Measurements from ENCODE around the gene LY6G5B. TPM values are rescaled to one million over a fixed set of nuclear protein-coding genes. Genes with fewer than 3 reads are reported as not detected.

The LY6G5B gene
- total RNA-seq, 1 donor from 2014 or later = 2.8 TPM

DNA sequence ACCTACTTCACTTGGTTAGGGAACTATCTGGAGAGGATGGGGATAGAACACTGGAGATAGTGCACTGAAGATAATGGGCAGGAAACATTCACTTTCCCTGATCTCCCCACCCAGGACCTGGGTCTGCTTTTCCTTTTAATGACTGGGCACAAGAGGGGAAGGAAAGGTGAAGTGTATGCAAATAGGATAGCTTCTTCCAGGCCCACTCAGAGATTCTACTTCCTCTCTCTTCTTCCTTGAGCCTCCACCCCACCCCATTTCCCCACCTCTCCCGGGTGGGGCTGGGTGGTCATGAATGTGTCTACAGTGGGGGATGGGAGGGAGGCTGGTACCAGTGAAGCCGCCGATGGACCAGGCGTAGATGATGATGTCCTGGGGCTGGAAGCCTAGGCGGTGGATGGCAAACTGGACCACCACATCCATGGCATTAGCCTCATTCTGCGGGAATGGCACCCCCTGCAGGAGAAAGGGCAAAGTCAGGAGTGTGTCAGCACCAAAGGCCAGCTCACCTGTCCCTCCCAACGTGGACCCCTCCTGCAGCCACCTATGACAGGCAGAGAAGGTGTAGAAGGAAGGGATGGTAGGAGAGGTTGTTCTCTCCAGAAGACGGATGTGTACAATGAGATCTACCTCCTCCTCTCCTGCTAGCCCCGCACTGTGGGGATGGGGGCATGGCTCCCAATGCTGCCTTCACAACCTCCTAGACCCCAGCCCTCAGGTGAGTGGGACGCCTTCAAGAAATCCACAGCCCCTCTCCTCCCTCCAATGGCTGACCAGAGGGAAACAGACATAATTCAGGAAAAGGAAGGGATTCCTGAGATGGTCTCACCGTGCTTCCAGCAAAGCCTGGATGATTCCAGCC, 19.7 kb downstream of the LY6G5B start:
- Mint-ChIP-seq H3K9me3 (no peaks in the 10 kb centered on the region), H3K4me3 (no peak overlapping the region), H3K27me3 (ENCODE audit: insufficient read depth, low read depth) (peaks cover 2% of the 10 kb centered on the region), H3K27ac (peak overlapping the region; percentile 34), H3K4me1 (peaks cover 3% of the 10 kb centered on the region), H3K36me3 (peaks cover 43% of the 10 kb centered on the region)
- Histone ChIP-seq H3K4me1 (no peaks in the 10 kb centered on the region), H3K4me3 (no peak overlapping the region), H3K79me2 (ENCODE audit: low read depth) (no peaks in the 10 kb centered on the region), H2AFZ (replicated peaks) (no peak overlapping the region), H3F3A (ENCODE audit: low read depth) (peaks cover 5% of the 10 kb centered on the region), H4K20me1 (ENCODE audit: low read depth) (peaks cover 3% of the 10 kb centered on the region), H3K4me2 (no peak overlapping the region), H3K9me3 (ENCODE audit: low read depth) (no peaks in the 10 kb centered on the region), H3K9ac (no peak overlapping the region), H3K27me3 (no peaks in the 10 kb centered on the region), H3K36me3 (no peaks in the 10 kb centered on the region), H3K27ac (no peak overlapping the region)
- no peak for TF ChIP-seq EZH2phosphoT487 (IDR thresholded peaks at IDR 0.05)
- TF ChIP-seq, protein P1, sequence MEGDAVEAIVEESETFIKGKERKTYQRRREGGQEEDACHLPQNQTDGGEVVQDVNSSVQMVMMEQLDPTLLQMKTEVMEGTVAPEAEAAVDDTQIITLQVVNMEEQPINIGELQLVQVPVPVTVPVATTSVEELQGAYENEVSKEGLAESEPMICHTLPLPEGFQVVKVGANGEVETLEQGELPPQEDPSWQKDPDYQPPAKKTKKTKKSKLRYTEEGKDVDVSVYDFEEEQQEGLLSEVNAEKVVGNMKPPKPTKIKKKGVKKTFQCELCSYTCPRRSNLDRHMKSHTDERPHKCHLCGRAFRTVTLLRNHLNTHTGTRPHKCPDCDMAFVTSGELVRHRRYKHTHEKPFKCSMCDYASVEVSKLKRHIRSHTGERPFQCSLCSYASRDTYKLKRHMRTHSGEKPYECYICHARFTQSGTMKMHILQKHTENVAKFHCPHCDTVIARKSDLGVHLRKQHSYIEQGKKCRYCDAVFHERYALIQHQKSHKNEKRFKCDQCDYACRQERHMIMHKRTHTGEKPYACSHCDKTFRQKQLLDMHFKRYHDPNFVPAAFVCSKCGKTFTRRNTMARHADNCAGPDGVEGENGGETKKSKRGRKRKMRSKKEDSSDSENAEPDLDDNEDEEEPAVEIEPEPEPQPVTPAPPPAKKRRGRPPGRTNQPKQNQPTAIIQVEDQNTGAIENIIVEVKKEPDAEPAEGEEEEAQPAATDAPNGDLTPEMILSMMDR (IDR thresholded peaks at IDR 0.05) = peak; percentile 50
- no peak for DNase-seq (ENCODE audit: low spot score)

DNA sequence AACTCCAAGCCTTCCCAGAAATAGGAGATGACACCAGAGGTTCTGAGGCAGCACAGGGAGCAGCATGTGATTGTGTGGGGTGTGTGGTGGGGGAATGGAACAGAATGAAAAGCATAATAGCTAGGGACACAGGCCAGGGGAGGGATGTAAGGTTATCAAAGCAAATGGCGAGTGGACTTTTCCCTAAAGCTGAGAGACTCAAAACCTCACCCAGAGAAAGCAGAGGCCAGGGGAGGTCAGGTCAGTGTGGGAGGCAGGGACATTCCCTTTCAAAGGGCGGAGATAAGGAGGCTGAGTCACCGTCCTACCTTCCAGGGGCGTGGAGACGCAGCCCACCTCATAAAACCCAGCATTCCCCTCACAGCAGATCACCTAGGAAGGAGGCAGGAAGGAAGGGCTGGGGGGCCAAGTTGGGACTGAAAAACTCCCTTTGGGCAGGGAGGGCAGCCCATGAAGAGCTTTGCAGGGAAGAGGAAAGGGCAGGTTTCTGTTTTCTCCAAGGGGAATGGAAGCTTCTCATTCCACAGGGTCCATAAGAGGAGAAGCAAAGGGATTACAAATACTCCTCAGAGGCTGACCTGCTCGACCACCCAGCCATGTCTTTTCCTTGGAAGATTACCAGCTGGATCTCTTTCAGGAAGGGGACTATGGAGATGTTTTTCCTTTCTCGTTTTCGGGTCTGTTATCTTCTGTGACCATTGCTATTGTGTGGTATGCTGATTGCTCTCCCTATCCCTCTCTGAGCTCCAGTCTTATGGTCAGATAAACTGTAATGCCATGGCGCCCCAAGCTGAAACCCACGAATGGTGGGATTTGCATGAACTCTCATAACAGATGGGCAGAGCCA, 20.7 kb downstream of the LY6G5B start:
- no peak overlapping the region for H3K4me2 ChIP-seq
- no peak for DNase-seq (ENCODE audit: low spot score)
- no peak overlapping the region for H3K27ac ChIP-seq
- H3K27me3 ChIP-seq = no peaks in the 10 kb centered on the region
- peaks cover 3% of the 10 kb centered on the region for H4K20me1 ChIP-seq (ENCODE audit: low read depth)
- H3K9ac ChIP-seq = no peak overlapping the region
- TF ChIP-seq, protein P1 (IDR thresholded peaks at IDR 0.05) = no peak
- no peak for TF ChIP-seq EZH2 (IDR thresholded peaks at IDR 0.05)
- no peak for TF ChIP-seq EZH2phosphoT487 (IDR thresholded peaks at IDR 0.05)
- Mint-ChIP-seq H3K4me3 (no peak overlapping the region), H3K27ac (peak overlapping the region; percentile 34), H3K4me1 (peaks cover 3% of the 10 kb centered on the region), H3K27me3 (ENCODE audit: insufficient read depth, low read depth) (peaks cover under 1% of the 10 kb centered on the region), H3K9me3 (no peaks in the 10 kb centered on the region), H3K36me3 (peaks cover 40% of the 10 kb centered on the region)
- H3K4me3 ChIP-seq = no peak overlapping the region
- H3K79me2 ChIP-seq (ENCODE audit: low read depth) = no peaks in the 10 kb centered on the region
- no peak overlapping the region for H2AFZ ChIP-seq (replicated peaks)
- no peaks in the 10 kb centered on the region for H3K4me1 ChIP-seq
- H3K9me3 ChIP-seq (ENCODE audit: low read depth) = no peaks in the 10 kb centered on the region
- H3K36me3 ChIP-seq = no peaks in the 10 kb centered on the region
- H3F3A ChIP-seq (ENCODE audit: low read depth) = no peaks in the 10 kb centered on the region

DNA sequence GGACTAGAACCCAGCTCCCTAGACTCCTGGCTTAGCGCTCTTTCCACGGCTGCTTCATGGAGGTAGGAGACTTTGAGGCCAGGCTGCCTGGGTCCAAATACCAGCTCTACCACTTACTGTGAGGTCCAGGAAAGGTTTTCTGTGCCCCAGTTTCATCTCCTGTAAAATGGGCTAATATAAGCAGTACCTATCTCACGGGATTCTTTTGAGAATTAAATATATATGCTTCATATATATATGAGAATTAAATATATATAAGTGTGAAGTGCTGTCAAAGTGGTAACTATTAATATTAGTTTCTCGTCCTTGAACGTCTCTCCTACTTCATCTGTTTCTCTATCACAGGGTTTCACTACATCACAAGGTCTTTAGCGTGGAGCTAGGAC, 21.3 kb downstream of the LY6G5B start:
- Mint-ChIP-seq H3K4me1 (peaks cover 3% of the 10 kb centered on the region), H3K9me3 (no peaks in the 10 kb centered on the region), H3K27me3 (ENCODE audit: insufficient read depth, low read depth) (no peaks in the 10 kb centered on the region), H3K36me3 (peaks cover 34% of the 10 kb centered on the region), H3K27ac (no peak overlapping the region), H3K4me3 (no peak overlapping the region)
- no peak for DNase-seq (ENCODE audit: low spot score)
- Histone ChIP-seq H3K27me3 (no peaks in the 10 kb centered on the region), H3F3A (ENCODE audit: low read depth) (no peaks in the 10 kb centered on the region), H3K4me1 (no peaks in the 10 kb centered on the region), H3K9ac (no peak overlapping the region), H3K9me3 (ENCODE audit: low read depth) (no peaks in the 10 kb centered on the region), H4K20me1 (ENCODE audit: low read depth) (peaks cover 3% of the 10 kb centered on the region), H3K4me2 (no peak overlapping the region), H2AFZ (replicated peaks) (no peak overlapping the region), H3K27ac (no peak overlapping the region), H3K36me3 (no peaks in the 10 kb centered on the region), H3K4me3 (no peak overlapping the region), H3K79me2 (ENCODE audit: low read depth) (no peaks in the 10 kb centered on the region)
- TF ChIP-seq EZH2 (IDR thresholded peaks at IDR 0.05) (no peak), EZH2phosphoT487 (IDR thresholded peaks at IDR 0.05) (no peak)
- TF ChIP-seq, protein P1 (IDR thresholded peaks at IDR 0.05) = no peak

Data from neural progenitor cell (in vitro differentiated cells).